Activated CD4-positive, alpha-beta T cell treated with anti-CD3 and anti-CD28 coated beads for 48 hours (primary cell): Measurements from ENCODE around the gene STON2.
"Not testable (repeated sequence)": the region's sequence is repeated elsewhere in the genome, so short reads cannot be mapped to it uniquely, and the experiment has no call there.

Experiments used
- DNase-seq: peaks from one replicate; pipeline ENCODE4 v3.0.0-alpha.2; 2020

STON2 gene

GRCh38 chr14:81416194-81416952, 16.2 kb upstream of the STON2 start:
- no peak for DNase-seq

GRCh38 chr14:81415781-81416180, 15.7 kb upstream of the STON2 start:
- no peak for DNase-seq

- no peak for DNase-seq
Observed at GRCh38 chr14:81414123-81414522, 14.0 kb upstream of the STON2 start.

GRCh38 chr14:81412779-81413178, 12.7 kb upstream of the STON2 start:
- DNase-seq = no peak

GRCh38 chr14:81408595-81408994, 8.5 kb upstream of the STON2 start:
- DNase-seq = no peak

GRCh38 chr14:81406863-81407262, 6.7 kb upstream of the STON2 start:
- no peak for DNase-seq

- DNase-seq = no peak
Observed at GRCh38 chr14:81402123-81402495, 2.0 kb upstream of the STON2 start.

GRCh38 chr14:81401420-81402122, 1.4 kb upstream of the STON2 start:
- no peak for DNase-seq

- peak; percentile 57 for DNase-seq
Observed at GRCh38 chr14:81400852-81401251, 728 bp upstream of the STON2 start.

- DNase-seq = no peak
Observed at GRCh38 chr14:81398196-81398891, 1.8 kb downstream of the STON2 start.

GRCh38 chr14:81396113-81396512, 4.0 kb downstream of the STON2 start:
- DNase-seq = no peak

GRCh38 chr14:81394739-81395138, 5.4 kb downstream of the STON2 start:
- DNase-seq = no peak

- no peak for DNase-seq
Observed at GRCh38 chr14:81392976-81393643, 7.0 kb downstream of the STON2 start.

GRCh38 chr14:81392052-81392451, 8.1 kb downstream of the STON2 start:
- no peak for DNase-seq

- DNase-seq = no peak
Observed at GRCh38 chr14:81390696-81391095, 9.4 kb downstream of the STON2 start.

GRCh38 chr14:81388336-81388735, 11.8 kb downstream of the STON2 start:
- no peak for DNase-seq

- no peak for DNase-seq
Observed at GRCh38 chr14:81386290-81386745, 13.8 kb downstream of the STON2 start.

GRCh38 chr14:81385886-81386285, 14.2 kb downstream of the STON2 start:
- no peak for DNase-seq

GRCh38 chr14:81385419-81385818, 14.7 kb downstream of the STON2 start:
- no peak for DNase-seq

GRCh38 chr14:81384900-81385299, 15.2 kb downstream of the STON2 start:
- DNase-seq = no peak

- DNase-seq = no peak
Observed at GRCh38 chr14:81382517-81383225, 17.5 kb downstream of the STON2 start.

- DNase-seq = not testable (repeated sequence)
Observed at GRCh38 chr14:81380009-81380408, 20.1 kb downstream of the STON2 start.

GRCh38 chr14:81371802-81372201, 28.3 kb downstream of the STON2 start:
- no peak for DNase-seq
